Measurements from ENCODE around the gene UBXN1.

UBXN1 gene

GRCh38 chr11:62645946-62646824 is 32.7 kb downstream of the UBXN1 start, which contains the start of gene GANAB:
TSS of gene GANAB (minus strand) at chr11:62646613. CDS start at chr11:62646599, 14 bp downstream.
- peak; percentile 99 for DNase-seq (ENCODE audit: low read depth)

GRCh38 chr11:62645671-62645945 is 33.3 kb downstream of the UBXN1 start:
- DNase-seq (ENCODE audit: low read depth): no peak

- DNase-seq (ENCODE audit: low read depth): no peak
Measured at GRCh38 chr11:62644220-62644619, 34.7 kb downstream of the UBXN1 start.

- DNase-seq (ENCODE audit: low read depth): no peak
Measured at GRCh38 chr11:62632492-62632891, 46.4 kb downstream of the UBXN1 start.

GRCh38 chr11:62627713-62628112 is 51.2 kb downstream of the UBXN1 start:
- no peak for DNase-seq (ENCODE audit: low read depth)

Data from activated T-cell treated with anti-CD3 and anti-CD28 coated beads for 24 hours (primary cell).